GM12892 (cell line): Measurements from ENCODE around the gene SOD1.

Experiments used
- POLR2A ChIP-seq: IDR thresholded peaks from 2 replicates; pipeline ENCODE4 v1.6.1; 2011; ENCODE audit warnings: low read depth, low read length, control low read depth
- POLR2AphosphoS5 ChIP-seq: IDR thresholded peaks from 2 replicates; pipeline ENCODE4 v1.6.1; 2011; ENCODE audit warnings: low read depth, low read length, control low read depth

GRCh38 chr21:31716106-31716505 lies 56.6 kb downstream of the SOD1 start:
- TF ChIP-seq POLR2AphosphoS5 (no peak), POLR2A (no peak)
